DND-41 (cell line): ENCODE measurements around the gene KRTAP19-6.

ENCODE experiments used
- ATAC-seq: fragments of 200-7000 bp; cut with Tn5 transposase; 3 replicates; pipeline ENCODE4 v1.9.1; 2021; ENCODE audit warnings: low read depth; ENCODE audit not compliant: insufficient read depth
- DNase-seq: peaks from one replicate; pipeline ENCODE4 v3.0.0-alpha.2; 2020
- H2AFZ ChIP-seq: 2 replicates; pipeline ENCODE4 v1.6.0; 2012; ENCODE audit warnings: low read depth, low read length
- H3K27ac ChIP-seq: 2 replicates; pipeline ENCODE4 v1.5.1; 2012; ENCODE audit warnings: low read length, inconsistent platforms
- H3K27me3 ChIP-seq: fragments of 200-600 bp; sonication (generic); 2 replicates; pipeline ENCODE4 v1.6.0; 2012; ENCODE audit warnings: low read length, mild to moderate bottlenecking, inconsistent platforms; ENCODE audit not compliant: insufficient read depth, poor library complexity
- H3K36me3 ChIP-seq: 2 replicates; pipeline ENCODE4 v1.5.1; 2012; ENCODE audit warnings: low read length, inconsistent platforms; ENCODE audit not compliant: insufficient read depth
- H3K4me1 ChIP-seq: 2 replicates; pipeline ENCODE4 v1.5.1; 2012; ENCODE audit warnings: mild to moderate bottlenecking, low read length; ENCODE audit not compliant: insufficient read depth
- H3K4me2 ChIP-seq: 2 replicates; pipeline ENCODE4 v1.6.0; 2012; ENCODE audit warnings: mild to moderate bottlenecking, moderate library complexity, low read length, inconsistent platforms; ENCODE audit not compliant: insufficient read depth
- H3K4me3 ChIP-seq, 2 experiments: fragments of 200-600 bp in 1 of 2; shearing (Covaris generic) in 1 of 2; 2 replicates each; pipeline ENCODE4 v1.5.1; 2012 to 2016; ENCODE audit warnings: inconsistent platforms in 2 of 2, low read length in 2 of 2, mild to moderate bottlenecking in 2 of 2, low read depth in 1 of 2, moderate library complexity in 1 of 2
- H3K79me2 ChIP-seq: 2 replicates; pipeline ENCODE4 v1.6.0; 2012; ENCODE audit warnings: low read length, inconsistent platforms; ENCODE audit not compliant: insufficient read depth
- H3K9ac ChIP-seq: 2 replicates; pipeline ENCODE4 v1.6.0; 2012; ENCODE audit warnings: low read depth, mild to moderate bottlenecking, inconsistent platforms, low read length, moderate library complexity
- H3K9me3 ChIP-seq: 2 replicates; pipeline ENCODE4 v1.5.1; 2012; ENCODE audit warnings: low read length, moderate library complexity, mild to moderate bottlenecking, inconsistent platforms; ENCODE audit not compliant: insufficient read depth, severe bottlenecking
- H4K20me1 ChIP-seq: 2 replicates; pipeline ENCODE4 v1.6.0; 2012; ENCODE audit warnings: low read length; ENCODE audit not compliant: insufficient read depth
- CTCF ChIP-seq: IDR thresholded peaks from 2 replicates; pipeline ENCODE4 v1.5.1; 2012; ENCODE audit warnings: borderline replicate concordance, low read length, moderate library complexity, mild to moderate bottlenecking; ENCODE audit not compliant: poor library complexity, severe bottlenecking; ENCODE audit errors: extremely low read depth
- EZH2 ChIP-seq: IDR thresholded peaks from 3 replicates; pipeline ENCODE4 v1.6.1; 2012; ENCODE audit warnings: borderline replicate concordance, low read depth, mild to moderate bottlenecking, moderate library complexity, low read length, inconsistent platforms; ENCODE audit not compliant: severe bottlenecking

The KRTAP19-6 gene

GRCh38 chr21:30541764-30542163 lies at the start of gene KRTAP19-6:
TSS of gene KRTAP19-6 (minus strand) at chr21:30541864. CDS start at chr21:30541833, 31 bp downstream.
- Histone ChIP-seq H3K79me2 (no peaks in the 10 kb centered on the region), H3K4me1 (no peaks in the 10 kb centered on the region), H3K9me3 (no peaks in the 10 kb centered on the region), H3K9ac (no peak within 1 kb of the TSS), H4K20me1 (no peaks in the 10 kb centered on the region), H3K27ac (no peak within 1 kb of the TSS), H3K27me3 (no peaks in the 10 kb centered on the region), H2AFZ (no peak within 1 kb of the TSS), H3K36me3 (no peaks in the 10 kb centered on the region), H3K4me3 (no peak within 1 kb of the TSS), H3K4me2 (no peak within 1 kb of the TSS)
- DNase-seq (no peak), ATAC-seq (no peak)
- TF ChIP-seq CTCF (no peak), EZH2 (no peak)

- Histone ChIP-seq H3K36me3 (no peaks in the 10 kb centered on the region), H3K4me3 (no peak within 1 kb of the TSS), H3K9ac (no peak within 1 kb of the TSS), H3K4me1 (no peaks in the 10 kb centered on the region), H2AFZ (no peak within 1 kb of the TSS), H3K79me2 (no peaks in the 10 kb centered on the region), H3K9me3 (no peaks in the 10 kb centered on the region), H3K27me3 (no peaks in the 10 kb centered on the region), H3K27ac (no peak within 1 kb of the TSS), H4K20me1 (no peaks in the 10 kb centered on the region), H3K4me2 (no peak within 1 kb of the TSS)
- ATAC-seq (no peak), DNase-seq (no peak)
- TF ChIP-seq EZH2 (no peak), CTCF (no peak)
Measured at GRCh38 chr21:30590297-30590696, 48.6 kb upstream of the KRTAP19-6 start, which contains the start of gene KRTAP22-2. TSS of gene KRTAP22-2 (minus strand) at chr21:30590397.

GRCh38 chr21:30582870-30583269 lies 41.2 kb upstream of the KRTAP19-6 start:
- ATAC-seq (no peak), DNase-seq (no peak)
- Histone ChIP-seq H3K9me3 (no peaks in the 10 kb centered on the region), H3K9ac (no peak overlapping the region), H4K20me1 (no peaks in the 10 kb centered on the region), H3K79me2 (no peaks in the 10 kb centered on the region), H3K4me1 (no peaks in the 10 kb centered on the region), H3K36me3 (no peaks in the 10 kb centered on the region), H3K27ac (no peak overlapping the region), H3K27me3 (no peaks in the 10 kb centered on the region), H2AFZ (no peak overlapping the region), H3K4me3 (no peak overlapping the region), H3K4me2 (no peak overlapping the region)
- no peak for TF ChIP-seq EZH2
- TF ChIP-seq CTCF: no peak

- no peak for DNase-seq
- no peak for ATAC-seq
- Histone ChIP-seq H3K4me3 (no peak overlapping the region), H3K4me2 (no peak overlapping the region), H3K9ac (no peak overlapping the region), H3K27me3 (no peaks in the 10 kb centered on the region), H3K27ac (no peak overlapping the region), H3K4me1 (no peaks in the 10 kb centered on the region), H4K20me1 (no peaks in the 10 kb centered on the region), H3K36me3 (no peaks in the 10 kb centered on the region), H3K9me3 (no peaks in the 10 kb centered on the region), H3K79me2 (no peaks in the 10 kb centered on the region), H2AFZ (no peak overlapping the region)
- TF ChIP-seq CTCF (no peak), EZH2 (no peak)
Measured at GRCh38 chr21:30580132-30580531, 38.5 kb upstream of the KRTAP19-6 start.
